Lung (tissue), 12 donors: Measurements from ENCODE around the gene PPP1R1A. TPM values are rescaled to one million over a fixed set of nuclear protein-coding genes. Genes with fewer than 3 reads are reported as not detected.

Experiments
- ATAC-seq: fragments of 200-7000 bp; cut with Tn5 transposase; one replicate; pipeline ENCODE4 v1.9.1; 2020; ENCODE audit warnings: moderate number of reproducible peaks; ENCODE audit not compliant: insufficient read depth, low FRiP score
- DNase-seq, 3 donors: peaks; one replicate each; pipeline ENCODE4 v3.0.0-alpha.2; 2013 to 2017
- H3K27ac ChIP-seq, 2 donors: one replicate each; pipeline ENCODE4 v1.5.1; 2013; ENCODE audit warnings: mild to moderate bottlenecking in 2 of 2, moderate library complexity in 2 of 2, control low read depth in 1 of 2, inconsistent platforms in 1 of 2, low read depth in 1 of 2, low read length in 1 of 2
- H3K27me3 ChIP-seq, 3 donors: one replicate each; pipeline ENCODE4 v1.5.1; 2013; ENCODE audit warnings: low read length in 2 of 3; ENCODE audit not compliant: control insufficient read depth in 3 of 3, insufficient read depth in 3 of 3
- H3K36me3 ChIP-seq, 4 donors: one replicate each; pipeline ENCODE4 v1.5.1; 2013; ENCODE audit warnings: low read length in 4 of 4, mild to moderate bottlenecking in 1 of 4, moderate library complexity in 1 of 4; ENCODE audit not compliant: control insufficient read depth in 4 of 4, insufficient read depth in 4 of 4
- H3K4me1 ChIP-seq, 5 donors: one replicate each; pipeline ENCODE4 v1.5.1; 2013; ENCODE audit warnings: low read length in 5 of 5, mild to moderate bottlenecking in 2 of 5, moderate library complexity in 1 of 5; ENCODE audit not compliant: control insufficient read depth in 5 of 5, insufficient read depth in 5 of 5
- H3K4me3 ChIP-seq: one replicate; pipeline ENCODE4 v1.5.1; 2013; ENCODE audit warnings: mild to moderate bottlenecking, control low read depth, moderate library complexity
- H3K9ac ChIP-seq, 2 donors: one replicate each; pipeline ENCODE4 v1.5.1; 2013; ENCODE audit warnings: low read length in 2 of 2, control low read depth in 1 of 2; ENCODE audit not compliant: insufficient read depth in 1 of 2
- H3K9me3 ChIP-seq, 4 donors: one replicate each; pipeline ENCODE4 v1.5.1; 2013; ENCODE audit warnings: low read length in 3 of 4, mild to moderate bottlenecking in 1 of 4, moderate library complexity in 1 of 4; ENCODE audit not compliant: control insufficient read depth in 4 of 4, insufficient read depth in 3 of 4
- WGBS, 2 donors: extraction: QIAGEN DNeasy Blood & Tissue Kit; methylation state at CpG; one replicate each; pipeline ENCODE4 v1.1.7; 2013; 5-methylcytosine and 5-hydroxymethylcytosine counted together
- polyA plus RNA-seq, 2 donors: library from polyadenylated mRNA; stranded (reverse); fragments of 200-250 nt; gene quantifications; one replicate each; pipeline ENCODE4 v1.2.1, GENCODE V29; 2013
- total RNA-seq, 2 donors: library from RNA; depleted of rRNA in 1 of 2; stranded (reverse); fragments of >200 nt in 1 of 2; gene quantifications; one replicate each; pipeline ENCODE4 v1.2.1, GENCODE V29; 2014 to 2021
- TF ChIP-seq, protein P1 (sequence below): IDR thresholded peaks from 2 replicates; pipeline ENCODE4 v1.5.1; 2012; ENCODE audit warnings: mild to moderate bottlenecking; ENCODE audit errors: control extremely low read depth, extremely low read depth
- donor health status: control.
- donor health status: control.
- donor health status: Bipolar disorder and iron deficiency.
- donor health status: healthy.
- donor health status: DM: yes; HTN: yes; CAD: no.

PPP1R1A gene
- total and polyA plus RNA-seq, 4 donors = 0.15 to 0.98 (median 0.69) TPM

DNA sequence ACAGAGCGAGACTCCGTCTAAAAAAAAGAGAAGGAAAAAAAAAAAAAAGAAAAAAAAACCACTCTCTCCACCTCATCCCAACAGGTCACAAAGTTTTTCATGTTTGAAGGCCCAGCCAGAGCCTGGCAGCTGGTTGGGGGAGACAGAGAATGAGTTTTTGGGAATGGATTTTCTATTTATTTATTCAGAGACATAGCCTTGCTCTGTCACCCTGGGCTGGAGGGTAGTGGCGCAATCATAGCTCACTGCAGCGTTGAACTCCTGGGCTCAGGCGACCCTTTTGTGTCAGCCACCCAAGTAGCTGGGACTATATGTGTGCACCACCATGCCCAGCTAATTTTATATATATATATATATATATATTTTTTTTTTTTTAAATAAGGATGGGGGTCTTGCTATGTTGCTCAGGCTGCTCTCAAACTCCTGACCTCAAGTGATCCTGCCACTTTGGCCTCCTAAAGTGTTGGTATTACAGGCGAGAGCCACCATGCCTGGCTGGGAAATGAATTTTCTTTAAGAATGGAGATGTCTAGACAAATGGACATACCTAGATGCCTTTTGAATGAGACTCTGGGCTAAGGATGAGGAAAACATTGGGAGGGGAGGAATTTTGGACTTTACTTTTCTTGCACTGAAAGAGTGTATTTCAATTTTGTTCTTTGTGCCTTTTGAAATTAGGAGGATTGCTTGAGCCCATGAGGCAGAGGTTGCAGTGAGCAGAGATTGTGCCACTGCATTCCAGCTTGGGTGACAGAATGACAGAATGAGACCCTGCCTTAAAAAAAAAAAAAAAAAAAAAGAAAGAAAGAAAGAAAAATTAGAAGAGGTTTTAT lies 16.9 kb upstream of the PPP1R1A start:
- no peak for DNase-seq

GRCh38 chr12:54604436-54604835 lies 16.0 kb upstream of the PPP1R1A start:
- no peak overlapping the region for H3K27ac ChIP-seq
- 90 to 97% methylated on average over 4 of the region's 4 CpGs for WGBS, 2 donors
- no peaks in the 10 kb centered on the region for H3K9me3 ChIP-seq

More for the DNA sequence above, 16.9 kb upstream of the PPP1R1A start:
- TF ChIP-seq, protein P1, sequence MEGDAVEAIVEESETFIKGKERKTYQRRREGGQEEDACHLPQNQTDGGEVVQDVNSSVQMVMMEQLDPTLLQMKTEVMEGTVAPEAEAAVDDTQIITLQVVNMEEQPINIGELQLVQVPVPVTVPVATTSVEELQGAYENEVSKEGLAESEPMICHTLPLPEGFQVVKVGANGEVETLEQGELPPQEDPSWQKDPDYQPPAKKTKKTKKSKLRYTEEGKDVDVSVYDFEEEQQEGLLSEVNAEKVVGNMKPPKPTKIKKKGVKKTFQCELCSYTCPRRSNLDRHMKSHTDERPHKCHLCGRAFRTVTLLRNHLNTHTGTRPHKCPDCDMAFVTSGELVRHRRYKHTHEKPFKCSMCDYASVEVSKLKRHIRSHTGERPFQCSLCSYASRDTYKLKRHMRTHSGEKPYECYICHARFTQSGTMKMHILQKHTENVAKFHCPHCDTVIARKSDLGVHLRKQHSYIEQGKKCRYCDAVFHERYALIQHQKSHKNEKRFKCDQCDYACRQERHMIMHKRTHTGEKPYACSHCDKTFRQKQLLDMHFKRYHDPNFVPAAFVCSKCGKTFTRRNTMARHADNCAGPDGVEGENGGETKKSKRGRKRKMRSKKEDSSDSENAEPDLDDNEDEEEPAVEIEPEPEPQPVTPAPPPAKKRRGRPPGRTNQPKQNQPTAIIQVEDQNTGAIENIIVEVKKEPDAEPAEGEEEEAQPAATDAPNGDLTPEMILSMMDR = no peak
- H3K27ac ChIP-seq = no peak overlapping the region
- ATAC-seq = no peak
- 70 to 84% methylated on average over 6 of the region's 6 CpGs for WGBS, 2 donors
- no peaks in the 10 kb centered on the region for H3K36me3 ChIP-seq
- H3K4me3 ChIP-seq = no peak overlapping the region
- no peaks in the 10 kb centered on the region for H3K9me3 ChIP-seq
- no peaks in the 10 kb centered on the region for H3K4me1 ChIP-seq
- H3K9ac ChIP-seq = no peak overlapping the region
- H3K27me3 ChIP-seq = peaks cover 0 to 2% (median 0%) of the 10 kb centered on the region in 3 donors

GRCh38 chr12:54603872-54604271 lies 15.4 kb upstream of the PPP1R1A start:
- Histone ChIP-seq H3K27ac (no peak overlapping the region), H3K4me1 (no peaks in the 10 kb centered on the region), H3K9ac (no peak overlapping the region), H3K36me3 (no peaks in the 10 kb centered on the region), H3K4me3 (no peak overlapping the region), H3K27me3 (peaks cover 0 to 2% (median 0%) of the 10 kb centered on the region in 3 donors), H3K9me3 (no peaks in the 10 kb centered on the region)
- no peak for DNase-seq
- TF ChIP-seq, protein P1 = no peak
- 87 to 88% methylated on average over 5 of the region's 5 CpGs for WGBS, 2 donors
- no peak for ATAC-seq

More at GRCh38 chr12:54604436-54604835, 16.0 kb upstream of the PPP1R1A start:
- Histone ChIP-seq H3K36me3 (no peaks in the 10 kb centered on the region), H3K9ac (no peak overlapping the region), H3K4me1 (no peaks in the 10 kb centered on the region), H3K4me3 (no peak overlapping the region), H3K27me3 (peaks cover 0 to 2% (median 0%) of the 10 kb centered on the region in 3 donors)
- TF ChIP-seq, protein P1 = no peak
- no peak for ATAC-seq
- DNase-seq = no peak
